ENCODE measurements around the gene CYP1B1. TPM values are rescaled to one million over a fixed set of nuclear protein-coding genes. Genes with fewer than 3 reads are reported as not detected.
"Not testable (repeated sequence)": the region's sequence is repeated elsewhere in the genome, so short reads cannot be mapped to it uniquely, and the experiment has no call there.

The CYP1B1 gene
- total RNA-seq, 4 donors from 2014 or later, result 10.4 to 42.2 (median 18.4) TPM

DNA sequence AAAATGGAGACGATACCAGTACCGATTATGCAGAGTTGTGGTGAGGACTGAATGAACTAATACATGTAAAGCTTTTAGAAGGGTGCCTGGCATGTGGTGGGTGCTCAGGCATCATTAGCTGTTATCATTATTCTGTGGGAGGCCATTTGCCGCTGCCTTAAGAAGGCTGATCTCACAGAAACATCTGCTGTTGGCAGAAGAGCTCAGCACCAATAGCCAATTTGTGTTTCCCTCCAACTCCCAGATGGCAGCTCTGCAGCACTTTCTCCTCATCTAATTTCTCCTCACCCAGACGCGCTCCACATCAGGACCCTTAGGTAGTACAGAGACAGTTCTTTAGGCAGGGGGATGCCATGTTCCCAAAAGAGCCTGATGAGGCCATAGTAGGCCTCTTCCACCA lies 15.8 kb upstream of the CYP1B1 start:
- Histone ChIP-seq H3K36me3 (no peaks in the 10 kb centered on the region), H3K27ac (no peak overlapping the region), H3K4me1 (peaks cover 11 to 23% of the 10 kb centered on the region in 2 donors), H3K9me3 (no peaks in the 10 kb centered on the region), H3K4me3 (replicated peaks in 1 of 3) (no peak overlapping the region), H3K27me3 (no peaks in the 10 kb centered on the region)
- DNase-seq, result no peak
- intact Hi-C loops (cut with DNase I), result no loop called here
- WGBS, 2 donors, result 73 to 81% methylated on average over 5 of the region's 5 CpGs
- TF ChIP-seq, protein P1, sequence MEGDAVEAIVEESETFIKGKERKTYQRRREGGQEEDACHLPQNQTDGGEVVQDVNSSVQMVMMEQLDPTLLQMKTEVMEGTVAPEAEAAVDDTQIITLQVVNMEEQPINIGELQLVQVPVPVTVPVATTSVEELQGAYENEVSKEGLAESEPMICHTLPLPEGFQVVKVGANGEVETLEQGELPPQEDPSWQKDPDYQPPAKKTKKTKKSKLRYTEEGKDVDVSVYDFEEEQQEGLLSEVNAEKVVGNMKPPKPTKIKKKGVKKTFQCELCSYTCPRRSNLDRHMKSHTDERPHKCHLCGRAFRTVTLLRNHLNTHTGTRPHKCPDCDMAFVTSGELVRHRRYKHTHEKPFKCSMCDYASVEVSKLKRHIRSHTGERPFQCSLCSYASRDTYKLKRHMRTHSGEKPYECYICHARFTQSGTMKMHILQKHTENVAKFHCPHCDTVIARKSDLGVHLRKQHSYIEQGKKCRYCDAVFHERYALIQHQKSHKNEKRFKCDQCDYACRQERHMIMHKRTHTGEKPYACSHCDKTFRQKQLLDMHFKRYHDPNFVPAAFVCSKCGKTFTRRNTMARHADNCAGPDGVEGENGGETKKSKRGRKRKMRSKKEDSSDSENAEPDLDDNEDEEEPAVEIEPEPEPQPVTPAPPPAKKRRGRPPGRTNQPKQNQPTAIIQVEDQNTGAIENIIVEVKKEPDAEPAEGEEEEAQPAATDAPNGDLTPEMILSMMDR (IDR thresholded peaks at IDR 0.05), result no peak
- no peak for TF ChIP-seq POLR2A (IDR thresholded peaks at IDR 0.05)

DNA sequence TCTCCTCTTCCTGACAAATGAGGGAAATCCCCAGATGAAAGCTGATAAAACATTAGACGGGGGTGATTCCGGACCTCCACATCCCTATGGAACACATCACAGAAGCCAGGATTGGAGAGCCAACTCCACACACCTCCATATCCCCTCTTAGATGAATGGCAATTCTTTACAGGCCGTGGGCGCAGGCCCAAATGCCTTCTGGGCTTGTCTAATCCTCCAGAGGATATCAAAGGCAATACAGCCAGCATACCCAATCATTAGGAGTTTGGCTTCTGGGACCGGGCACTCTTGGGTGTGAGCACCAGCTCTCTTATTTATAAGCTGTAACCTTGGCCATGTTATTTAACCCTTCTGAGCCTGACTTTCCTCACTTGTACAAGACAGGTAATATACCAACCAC lies 15.0 kb upstream of the CYP1B1 start:
- intact Hi-C loops (cut with DNase I), result no loop called here
- peaks cover 3 to 15% of the 10 kb centered on the region in 2 donors for H3K4me1 ChIP-seq
- no peak overlapping the region for H3K4me3 ChIP-seq (replicated peaks in 1 of 3)
- H3K36me3 ChIP-seq, result no peaks in the 10 kb centered on the region
- WGBS, 2 donors, result 77 to 85% methylated on average over 5 of the region's 5 CpGs
- no peaks in the 10 kb centered on the region for H3K27me3 ChIP-seq
- no peak overlapping the region for H3K27ac ChIP-seq
- TF ChIP-seq, protein P1 (IDR thresholded peaks at IDR 0.05), result no peak
- TF ChIP-seq POLR2A (IDR thresholded peaks at IDR 0.05), result no peak
- DNase-seq, result no peak
- no peaks in the 10 kb centered on the region for H3K9me3 ChIP-seq

DNA sequence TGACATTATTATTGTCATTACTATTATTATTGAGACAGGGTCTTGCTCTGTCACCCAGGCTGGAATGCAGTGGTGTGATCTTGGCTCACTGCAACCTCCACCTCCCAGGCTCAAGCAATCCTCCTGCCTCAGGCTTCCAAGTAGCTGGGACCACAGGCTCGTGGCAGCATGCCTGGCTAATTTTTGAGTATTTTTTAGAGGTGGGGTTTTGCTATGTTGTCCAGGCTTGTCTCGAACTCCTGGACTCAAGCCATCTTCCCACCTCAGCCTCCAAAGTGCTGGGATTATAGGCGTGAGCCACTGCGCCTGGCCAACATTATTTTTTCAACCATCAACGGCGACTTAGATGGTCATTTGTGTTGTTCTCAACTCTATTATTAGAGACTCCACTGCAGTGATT lies 14.3 kb upstream of the CYP1B1 start:
- H3K27me3 ChIP-seq; H3K36me3 ChIP-seq; H3K4me1 ChIP-seq; DNase-seq; intact Hi-C loops (cut with DNase I); H3K9me3 ChIP-seq; H3K4me3 ChIP-seq (replicated peaks in 1 of 3); H3K27ac ChIP-seq: not testable (repeated sequence)
- 82 to 85% methylated on average over 6 of the region's 6 CpGs for WGBS, 2 donors

DNA sequence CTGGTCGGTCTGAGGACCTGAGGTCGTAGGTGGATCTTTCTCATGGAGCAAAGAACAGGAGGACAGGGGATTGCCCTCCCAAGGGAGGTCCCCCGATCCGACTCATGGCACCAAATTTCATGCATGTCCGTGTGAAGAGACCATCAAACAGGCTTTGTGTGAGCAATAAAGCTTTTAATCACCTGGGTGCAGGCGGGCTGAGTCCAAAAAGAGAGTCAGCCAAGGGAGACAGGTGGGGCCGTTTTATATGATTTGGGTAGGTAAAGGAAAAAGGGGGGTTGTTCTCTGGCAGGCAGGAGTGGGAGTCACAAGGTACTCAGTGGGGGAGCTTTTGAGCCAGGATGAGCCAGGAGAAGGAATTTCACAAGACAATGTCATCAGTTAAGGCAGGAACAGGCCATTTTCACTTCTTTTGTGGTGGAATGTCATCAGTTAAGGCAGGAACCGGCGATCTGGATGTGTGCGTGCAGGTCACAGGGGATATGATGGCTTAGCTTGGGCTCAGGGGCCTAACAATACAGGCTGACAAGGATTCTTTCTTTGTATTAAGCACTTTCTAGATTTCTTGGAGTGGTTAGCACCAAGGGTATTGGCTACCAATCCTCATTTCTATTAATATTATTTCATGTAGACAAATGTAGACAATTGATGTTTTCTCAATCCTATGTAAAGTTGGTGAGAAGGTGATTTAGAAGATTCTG lies 10.2 kb upstream of the CYP1B1 start:
- H3K4me1 ChIP-seq; intact Hi-C loops (cut with DNase I); H3K27me3 ChIP-seq; H3K27ac ChIP-seq; H3K9me3 ChIP-seq; DNase-seq; H3K4me3 ChIP-seq (replicated peaks in 1 of 3); H3K36me3 ChIP-seq: not testable (repeated sequence)
- 88 to 93% methylated on average over 10 of the region's 10 CpGs for WGBS, 2 donors

DNA sequence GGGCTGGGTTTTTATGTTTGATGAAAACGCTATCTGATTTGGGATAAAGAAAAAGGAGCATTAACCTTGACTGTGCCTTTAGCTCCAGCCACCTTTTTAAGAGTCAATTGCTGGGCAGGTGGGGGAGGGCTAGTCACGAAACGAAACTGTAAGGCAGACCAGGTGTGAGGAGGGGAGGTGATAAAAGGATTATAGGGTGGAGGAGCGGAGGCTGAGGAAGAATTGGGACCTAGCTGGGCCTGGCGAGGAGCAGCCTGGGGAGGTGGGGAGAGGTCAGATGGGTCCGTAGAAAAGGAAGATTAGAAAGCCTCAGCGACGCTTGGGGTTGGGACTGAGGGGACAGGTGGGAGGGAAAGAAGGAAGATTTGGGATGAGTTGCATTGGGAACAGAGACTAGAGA lies 8.6 kb upstream of the CYP1B1 start:
- H3K27me3 ChIP-seq; H3K36me3 ChIP-seq; H3K9me3 ChIP-seq; intact Hi-C loops (cut with DNase I); H3K27ac ChIP-seq; DNase-seq; H3K4me3 ChIP-seq (replicated peaks in 1 of 3); H3K4me1 ChIP-seq: not testable (repeated sequence)
- WGBS, 2 donors, result 86 to 89% methylated on average over 8 of the region's 8 CpGs

DNA sequence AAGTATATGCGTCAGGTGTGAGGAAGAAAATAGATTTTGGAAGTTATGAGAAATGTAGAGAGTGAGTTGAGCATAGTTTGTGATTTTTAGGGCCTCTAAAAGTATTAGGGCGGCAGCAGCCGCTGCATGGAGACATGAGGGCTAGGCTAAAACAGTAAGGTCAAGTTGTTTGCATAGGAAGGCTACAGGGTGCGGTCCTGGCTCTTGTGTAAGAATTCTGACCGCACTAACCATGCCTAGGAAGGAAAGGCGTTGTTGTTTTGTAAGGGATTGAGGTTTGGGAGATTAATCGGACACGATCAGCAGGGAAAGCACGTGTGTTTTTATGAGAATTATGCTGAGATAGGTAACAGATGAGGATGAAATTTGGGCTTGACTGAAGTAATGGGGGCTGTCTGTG lies 6.8 kb upstream of the CYP1B1 start:
- H3K4me3 ChIP-seq (replicated peaks in 1 of 3); DNase-seq; intact Hi-C loops (cut with DNase I); H3K36me3 ChIP-seq; H3K27ac ChIP-seq; H3K4me1 ChIP-seq; H3K27me3 ChIP-seq; H3K9me3 ChIP-seq: not testable (repeated sequence)
- 93 to 94% methylated on average over 9 of the region's 9 CpGs for WGBS, 2 donors

DNA sequence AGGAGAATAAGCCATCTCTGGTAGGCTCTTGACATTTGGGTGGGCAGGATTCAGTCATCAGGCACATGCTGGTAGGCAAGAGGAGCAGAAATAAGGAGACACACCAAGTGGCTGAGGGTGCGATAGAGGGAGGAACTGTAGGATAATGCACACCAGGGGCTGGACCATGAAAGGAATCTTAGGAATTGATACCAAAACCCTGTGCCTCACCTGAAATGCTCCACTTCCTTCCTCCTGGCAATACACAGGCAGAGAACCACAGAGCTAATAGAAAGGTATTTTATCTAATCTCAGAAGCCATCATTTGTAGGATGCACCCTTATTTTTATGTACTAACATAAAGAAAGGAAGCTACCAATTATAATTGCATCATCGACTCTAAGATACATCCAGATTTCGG lies 4.4 kb upstream of the CYP1B1 start:
- Histone ChIP-seq H3K27ac (no peak overlapping the region), H3K36me3 (no peaks in the 10 kb centered on the region), H3K4me3 (replicated peaks in 1 of 3) (no peak overlapping the region), H3K27me3 (no peaks in the 10 kb centered on the region), H3K4me1 (peaks cover 13 to 15% of the 10 kb centered on the region in 2 donors), H3K9me3 (no peaks in the 10 kb centered on the region)
- DNase-seq, result no peak
- 82 to 94% methylated on average over 3 of the region's 3 CpGs for WGBS, 2 donors
- intact Hi-C loops (cut with DNase I), result no loop called here
- TF ChIP-seq POLR2A (IDR thresholded peaks at IDR 0.05), result no peak
- TF ChIP-seq, protein P1 (IDR thresholded peaks at IDR 0.05), result no peak

Measured in thyroid gland (tissue), 4 donors.